Measurements from ENCODE around the gene FOXK2. TPM values are rescaled to one million over a fixed set of nuclear protein-coding genes. Genes with fewer than 3 reads are reported as not detected.

FOXK2 gene
- total and polyA plus RNA-seq, 2 of the 8 experiments (the other 6 are each of a cell fraction or from before 2014, with no cell fraction given), result 34.7 to 64.9 TPM

DNA sequence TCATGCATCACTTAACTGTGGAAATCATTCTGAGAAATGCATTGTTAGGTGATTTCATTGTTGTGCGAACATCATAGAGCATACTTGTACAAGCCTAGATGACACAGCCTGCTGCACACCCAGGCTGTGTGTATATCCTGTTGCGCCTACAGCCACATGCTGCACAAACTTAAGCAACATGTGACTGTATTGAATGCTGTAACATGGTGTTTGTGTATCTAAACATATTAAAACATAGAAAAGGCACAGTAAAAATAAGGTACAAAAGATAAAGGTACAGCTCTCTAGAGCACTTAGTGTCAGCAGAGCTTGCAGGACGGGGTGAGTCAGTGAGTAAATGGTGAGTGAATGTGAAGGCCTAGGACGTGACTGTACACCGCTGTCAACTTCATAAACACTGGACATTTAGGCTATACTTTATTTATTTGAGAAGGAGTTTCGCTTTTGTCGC, 11.9 kb downstream of the FOXK2 start:
- H3K79me2 ChIP-seq (ENCODE audit: control insufficient read depth in 1 of 2, insufficient read depth in 2 of 2, low read length in 2 of 2), result peaks cover 42 to 99% of the 10 kb centered on the region in 2 experiments
- H2BK15ac ChIP-seq (ENCODE audit: low read length), result no peak overlapping the region
- no peak overlapping the region for H2BK5ac ChIP-seq (ENCODE audit: low read depth, low read length)
- no peak overlapping the region for H3K18ac ChIP-seq (ENCODE audit: extremely low read depth, low read length)
- no peak overlapping the region for H3K14ac ChIP-seq (ENCODE audit: insufficient read length)
- H3K23me2 ChIP-seq (ENCODE audit: low read depth, low read length), result no peaks in the 10 kb centered on the region; the same call in 1 of the 2 replicates
- ChIA-PET CTCF (ENCODE audit: partially characterized antibody) (interaction anchor here (1.3 to 1.7 kb wide), 2 partner anchors 23 to 179 kb away, joined by 3 to 5 read pairs; no protein-coding TSS in a partner anchor), POLR2A (ENCODE audit: partially characterized antibody) (interaction anchor here (1.0 kb wide), 1 partner anchor 10 kb away, joined by 3 read pairs; no protein-coding TSS in a partner anchor)
- no peak overlapping the region for H2BK20ac ChIP-seq (ENCODE audit: low read length)
- H4K91ac ChIP-seq (replicated peaks; ENCODE audit: insufficient read length, low read length), result no peak overlapping the region
- H3K27me3 ChIP-seq (replicated peaks in 1 of 4; ENCODE audit: control insufficient read depth in 3 of 4, extremely low read depth in 1 of 4, insufficient read depth in 3 of 4, low read length in 3 of 4), result no peaks in the 10 kb centered on the region
- H3K56ac ChIP-seq (replicated peaks; ENCODE audit: insufficient read length, low read depth, low read length), result no peak overlapping the region
- H2AK5ac ChIP-seq (ENCODE audit: low read depth, low read length), result no peak overlapping the region
- H4K8ac ChIP-seq (ENCODE audit: extremely low read depth, insufficient read depth, low read length), result no peak overlapping the region
- DNase-seq (ENCODE audit: low read depth in 1 of 2, low spot score in 2 of 2), result no peak
- peaks cover 1 to 10% (median 6%) of the 10 kb centered on the region in 4 experiments; a peak in 6 of 7 replicates for H3K4me1 ChIP-seq (replicated peaks in 1 of 4; ENCODE audit: control insufficient read depth in 3 of 4, insufficient read depth in 4 of 4, low read length in 3 of 4)
- peaks cover 32 to 43% of the 10 kb centered on the region in 2 experiments for H4K20me1 ChIP-seq (replicated peaks in 1 of 2; ENCODE audit: control insufficient read depth in 1 of 2, insufficient read depth in 2 of 2, low read length in 2 of 2)
- H2BK12ac ChIP-seq (ENCODE audit: low read depth, low read length), result no peak overlapping the region
- no peak overlapping the region for H3K9ac ChIP-seq (replicated peaks in 1 of 4; ENCODE audit: extremely low read depth in 1 of 4, low read depth in 3 of 4, low read length in 3 of 4)
- H3K79me1 ChIP-seq (ENCODE audit: low read depth, low read length), result peaks cover 14% of the 10 kb centered on the region
- no peak overlapping the region for H3K4me2 ChIP-seq (ENCODE audit: insufficient read depth in 1 of 2, low read depth in 2 of 2, low read length in 2 of 2)
- H3K23ac ChIP-seq (ENCODE audit: insufficient read length), result no peak overlapping the region
- H4K5ac ChIP-seq (ENCODE audit: insufficient read length, low read depth, low read length), result no peak overlapping the region
- H2BK120ac ChIP-seq (replicated peaks; ENCODE audit: low read depth, low read length), result no peak overlapping the region
- H3K9me3 ChIP-seq (ENCODE audit: insufficient read depth in 2 of 2, low read depth in 1 of 2, low read length in 1 of 2), result no peaks in the 10 kb centered on the region
- no peak overlapping the region for H3K4me3 ChIP-seq (ENCODE audit: extremely low read depth in 1 of 4, insufficient read depth in 2 of 4, low read depth in 3 of 4, low read length in 4 of 4)
- no peak overlapping the region for H3K27ac ChIP-seq (ENCODE audit: low read depth, low read length)
- no peaks in the 10 kb centered on the region for H3K36me3 ChIP-seq (ENCODE audit: control insufficient read depth in 2 of 4, insufficient read depth in 4 of 4, low read length in 3 of 4)
- no peak for FAIRE-seq
- no peak overlapping the region for H3K4ac ChIP-seq (replicated peaks; ENCODE audit: insufficient read length, low read depth, low read length)
- H2AFZ ChIP-seq (ENCODE audit: low read length), result no peak overlapping the region
- 91% methylated on average over 7 of the region's 7 CpGs; no CpG with 5 or more reads in 1 of the 2 experiments for WGBS, 2 experiments (ENCODE audit: extremely low coverage in 1 of 2, insufficient coverage in 1 of 2, insufficient read length in 1 of 2, insufficient replicate concordance in 2 of 2, low coverage in 1 of 2, low lambda C conversion rate in 2 of 2, missing lambda C conversion rate in 1 of 2)
- no peak for TF ChIP-seq CTBP2 (IDR thresholded peaks at IDR 0.05; ENCODE audit: borderline replicate concordance, insufficient read depth, insufficient read length, low read length)
- no peak for TF ChIP-seq BCL11A (IDR thresholded peaks at IDR 0.05; ENCODE audit: low read depth in 2 of 2, low read length in 2 of 2)
- TF ChIP-seq USF2 (IDR thresholded peaks at IDR 0.05; ENCODE audit: low read length), result no peak
